22Rv1 (cell line): ENCODE data around the gene KCNK4.

ENCODE experiments used
- CTCF ChIP-seq: fragments of 450-650 bp; IDR thresholded peaks from 2 replicates; pipeline ENCODE4 v1.5.1; 2017; ENCODE audit warnings: mild to moderate bottlenecking
- ZFX ChIP-seq: fragments of 450-650 bp; IDR thresholded peaks from 2 replicates; pipeline ENCODE4 v1.6.1; 2017; ENCODE audit warnings: antibody characterized with exemption, borderline replicate concordance

DNA sequence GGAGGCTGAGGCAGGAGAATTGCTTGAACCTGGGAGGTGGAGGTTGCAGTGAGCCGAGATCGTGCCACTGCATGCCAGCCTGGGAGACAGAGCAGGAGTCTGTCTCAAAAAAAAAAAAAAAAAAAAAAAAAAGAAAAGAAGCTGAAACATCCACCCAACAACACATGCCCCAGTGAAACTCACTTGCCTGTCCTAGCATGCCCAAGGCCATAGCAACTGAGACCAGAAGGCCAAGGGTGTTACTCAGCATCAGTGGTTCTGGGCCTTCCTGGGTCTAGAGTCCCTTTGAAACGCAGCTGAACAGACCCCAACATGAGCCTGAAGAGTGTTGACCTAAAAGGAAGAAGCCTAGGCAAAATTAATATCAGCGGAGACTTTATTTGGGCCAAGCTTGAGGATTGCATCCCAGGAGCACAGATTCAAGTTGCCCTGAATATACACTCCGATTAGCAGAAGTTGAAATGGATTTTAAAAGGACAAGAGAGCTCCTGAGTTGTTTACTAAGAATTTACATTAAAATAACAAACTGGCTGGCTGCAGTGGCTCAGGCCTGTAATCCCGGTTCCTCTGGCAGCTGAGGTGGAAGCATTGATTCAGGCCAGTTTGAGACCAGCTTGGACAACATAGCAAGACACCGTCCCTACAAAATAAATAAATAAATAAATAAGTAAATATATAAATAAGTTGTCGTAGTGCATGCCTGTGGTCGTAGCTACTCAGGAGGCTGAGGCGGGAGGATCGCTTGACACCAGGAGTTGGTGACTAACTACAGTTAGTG lies 33.8 kb downstream of the KCNK4 start:
- TF ChIP-seq CTCF (no peak), ZFX (no peak)
